ENCODE data around the gene AHCYL2.

Gene AHCYL2

GRCh38 chr7:129256221-129256620 is 31.4 kb downstream of the AHCYL2 start:
- H3K36me3 ChIP-seq, result no peaks in the 10 kb centered on the region
- TF ChIP-seq CTCF (IDR thresholded peaks at IDR 0.05), result no peak

GRCh38 chr7:129257168-129257567 is 32.3 kb downstream of the AHCYL2 start:
- H3K27ac ChIP-seq, result no peak overlapping the region
- no peaks in the 10 kb centered on the region for H3K4me1 ChIP-seq (ENCODE audit: control insufficient read depth in 1 of 2, insufficient read depth in 1 of 2, low read depth in 1 of 2, low read length in 1 of 2)
- H3K4me3 ChIP-seq (ENCODE audit: low read depth in 1 of 2, low read length in 1 of 2), result no peak overlapping the region
- no peak for TF ChIP-seq CTCF (IDR thresholded peaks at IDR 0.05)
- no peaks in the 10 kb centered on the region for H3K27me3 ChIP-seq
- no peaks in the 10 kb centered on the region for H3K36me3 ChIP-seq
- no peaks in the 10 kb centered on the region for H3K9me3 ChIP-seq

More at GRCh38 chr7:129256221-129256620, 31.4 kb downstream of the AHCYL2 start:
- Histone ChIP-seq H3K9me3 (no peaks in the 10 kb centered on the region), H3K27me3 (no peaks in the 10 kb centered on the region), H3K4me3 (ENCODE audit: low read depth in 1 of 2, low read length in 1 of 2) (no peak overlapping the region), H3K27ac (no peak overlapping the region), H3K4me1 (ENCODE audit: control insufficient read depth in 1 of 2, insufficient read depth in 1 of 2, low read depth in 1 of 2, low read length in 1 of 2) (no peaks in the 10 kb centered on the region)

GRCh38 chr7:129258649-129259389 is 34.0 kb downstream of the AHCYL2 start:
- no peak for TF ChIP-seq CTCF (IDR thresholded peaks at IDR 0.05)
- H3K4me1 ChIP-seq (ENCODE audit: control insufficient read depth in 1 of 2, insufficient read depth in 1 of 2, low read depth in 1 of 2, low read length in 1 of 2), result no peaks in the 10 kb centered on the region
- H3K27me3 ChIP-seq, result no peaks in the 10 kb centered on the region
- no peaks in the 10 kb centered on the region for H3K9me3 ChIP-seq
- H3K36me3 ChIP-seq, result no peaks in the 10 kb centered on the region
- no peak overlapping the region for H3K27ac ChIP-seq
- H3K4me3 ChIP-seq (ENCODE audit: low read depth in 1 of 2, low read length in 1 of 2), result no peak overlapping the region

GRCh38 chr7:129262324-129262723 is 37.5 kb downstream of the AHCYL2 start:
- Histone ChIP-seq H3K4me3 (ENCODE audit: low read depth in 1 of 2, low read length in 1 of 2) (no peak overlapping the region), H3K27me3 (no peaks in the 10 kb centered on the region)

GRCh38 chr7:129263168-129263567 is 38.3 kb downstream of the AHCYL2 start:
- H3K36me3 ChIP-seq, result no peaks in the 10 kb centered on the region
- TF ChIP-seq CTCF (IDR thresholded peaks at IDR 0.05), result no peak
- no peak overlapping the region for H3K27ac ChIP-seq
- H3K4me3 ChIP-seq (ENCODE audit: low read depth in 1 of 2, low read length in 1 of 2), result no peak overlapping the region
- no peaks in the 10 kb centered on the region for H3K27me3 ChIP-seq
- no peaks in the 10 kb centered on the region for H3K4me1 ChIP-seq (ENCODE audit: control insufficient read depth in 1 of 2, insufficient read depth in 1 of 2, low read depth in 1 of 2, low read length in 1 of 2)
- no peaks in the 10 kb centered on the region for H3K9me3 ChIP-seq

More at GRCh38 chr7:129262324-129262723, 37.5 kb downstream of the AHCYL2 start:
- H3K4me1 ChIP-seq (ENCODE audit: control insufficient read depth in 1 of 2, insufficient read depth in 1 of 2, low read depth in 1 of 2, low read length in 1 of 2), result no peaks in the 10 kb centered on the region
- no peak for TF ChIP-seq CTCF (IDR thresholded peaks at IDR 0.05)
- no peaks in the 10 kb centered on the region for H3K36me3 ChIP-seq
- no peak overlapping the region for H3K27ac ChIP-seq
- H3K9me3 ChIP-seq, result no peaks in the 10 kb centered on the region

Measured in neutrophil (primary cell).